Measurements from ENCODE around the gene EFNA5.
"Not testable (repeated sequence)": the region's sequence is repeated elsewhere in the genome, so short reads cannot be mapped to it uniquely, and the experiment has no call there.

Gene EFNA5

DNA sequence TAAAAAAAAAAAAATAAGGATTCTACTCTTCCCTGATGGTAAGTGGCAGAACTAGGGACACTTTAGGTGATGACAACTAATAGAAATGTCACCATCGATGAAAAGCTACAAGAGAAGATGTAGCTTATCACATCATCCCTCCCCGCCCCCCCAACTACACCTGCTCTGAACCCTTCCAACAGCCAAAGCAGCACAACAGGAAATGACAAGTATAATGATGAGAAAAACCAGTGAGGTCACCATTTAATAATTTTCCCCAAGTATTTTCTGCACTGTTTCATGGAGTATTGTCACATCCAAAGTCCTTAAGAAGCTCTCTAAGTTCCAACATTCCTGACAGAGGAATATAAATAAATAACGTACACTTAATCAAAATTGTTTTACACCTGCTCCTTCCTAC is 221.4 kb downstream of the EFNA5 start:
- no peak for DNase-seq

DNA sequence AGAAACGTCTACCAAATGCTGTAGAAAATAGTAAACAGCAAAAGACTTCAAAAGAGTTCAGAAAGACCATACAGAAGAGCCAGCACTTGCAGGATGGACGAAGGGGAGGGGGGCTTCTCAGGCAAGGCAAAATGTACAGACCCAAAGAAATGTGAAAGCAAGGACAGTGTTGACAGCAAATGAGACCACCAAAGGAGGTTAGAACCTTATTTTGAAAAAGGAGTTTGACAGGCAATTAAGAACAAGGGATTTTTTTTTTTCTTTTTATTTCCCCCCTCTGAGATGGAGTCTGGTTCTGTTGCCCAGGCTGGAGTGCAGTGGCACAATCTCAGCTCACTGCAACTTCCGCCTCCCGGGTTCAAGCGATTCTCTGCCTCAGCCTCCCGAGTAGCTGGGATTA is 223.2 kb downstream of the EFNA5 start:
- no peak for DNase-seq

DNA sequence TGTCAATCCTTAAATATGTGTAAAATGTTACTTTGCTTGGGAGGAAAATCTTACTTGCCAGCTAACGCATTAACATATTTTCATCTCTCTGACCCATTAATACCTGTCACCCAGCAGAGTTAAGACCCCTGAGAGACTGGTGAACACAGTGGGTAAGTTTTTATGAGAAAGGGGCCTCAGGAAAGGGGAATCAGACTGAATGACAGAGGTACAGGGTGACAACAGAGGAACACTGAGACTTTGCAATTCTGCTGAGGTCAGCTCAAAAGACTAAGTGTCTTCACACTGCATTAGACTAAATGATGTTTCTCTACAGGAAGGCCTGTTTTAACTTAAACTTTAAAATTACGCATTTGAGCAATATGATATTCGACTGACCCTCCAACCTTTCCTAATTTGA is 223.8 kb downstream of the EFNA5 start:
- DNase-seq, result no peak

DNA sequence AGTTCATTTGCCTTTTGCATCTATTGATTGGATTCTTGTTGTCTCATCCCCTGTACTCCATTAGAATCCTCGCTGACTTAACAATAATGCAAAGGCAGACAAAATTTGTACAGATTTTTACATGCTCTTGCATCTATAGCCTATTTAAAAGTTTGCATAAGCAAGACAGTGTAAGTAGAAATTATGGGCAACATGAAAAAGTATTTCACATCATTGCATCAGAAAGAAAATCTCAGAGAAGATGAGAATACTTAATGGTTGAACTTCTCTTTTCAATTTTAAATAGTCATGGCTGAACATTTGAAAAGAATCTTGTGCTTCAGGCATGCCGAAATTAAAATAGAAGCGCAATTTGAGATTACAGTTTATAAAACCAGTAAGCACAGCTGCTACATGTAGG is 226.4 kb downstream of the EFNA5 start:
- no peak for DNase-seq

DNA sequence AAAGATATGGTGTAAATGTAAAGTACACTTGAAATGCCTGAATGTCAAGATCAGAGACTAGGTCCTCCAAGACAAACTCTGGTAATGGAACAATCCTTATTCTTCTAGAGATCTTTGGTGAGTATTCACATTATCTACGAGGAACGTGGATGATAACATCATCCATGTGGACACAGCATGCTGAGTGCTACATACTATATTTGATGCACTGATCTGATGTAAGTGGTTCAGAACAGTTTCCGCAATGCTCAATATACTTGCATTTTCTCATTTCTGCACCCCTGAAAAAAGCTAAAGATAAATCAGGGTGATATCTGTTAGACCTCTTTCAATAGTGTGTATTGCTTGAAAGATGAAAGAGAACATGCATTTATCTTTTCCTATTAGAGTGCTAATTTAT is 226.8 kb downstream of the EFNA5 start:
- no peak for DNase-seq

DNA sequence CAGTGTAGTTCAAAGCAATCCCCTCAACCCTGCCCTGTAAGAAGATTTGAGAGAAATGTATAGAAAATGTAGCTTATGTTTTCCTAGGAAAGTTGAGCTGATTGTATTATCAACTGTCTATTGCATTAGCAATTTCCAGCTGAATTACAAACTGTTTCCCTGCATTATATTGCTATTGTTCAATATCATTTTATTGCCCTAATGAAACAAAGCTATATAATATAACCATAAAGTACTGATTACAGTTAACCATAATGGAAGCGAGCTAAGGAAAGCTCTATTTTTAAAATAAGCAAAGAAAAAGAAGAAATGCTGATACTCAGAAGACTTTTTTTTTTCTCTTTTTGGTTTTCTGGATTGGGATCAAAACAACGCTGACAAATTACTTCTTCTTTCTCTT is 228.3 kb downstream of the EFNA5 start:
- no peak for DNase-seq

GRCh38 chr5:107439832-107440231 is 230.9 kb downstream of the EFNA5 start:
- DNase-seq, result no peak

- DNase-seq, result no peak
These were observed 232.7 kb downstream of the EFNA5 start for GRCh38 chr5:107437986-107438510.

DNA sequence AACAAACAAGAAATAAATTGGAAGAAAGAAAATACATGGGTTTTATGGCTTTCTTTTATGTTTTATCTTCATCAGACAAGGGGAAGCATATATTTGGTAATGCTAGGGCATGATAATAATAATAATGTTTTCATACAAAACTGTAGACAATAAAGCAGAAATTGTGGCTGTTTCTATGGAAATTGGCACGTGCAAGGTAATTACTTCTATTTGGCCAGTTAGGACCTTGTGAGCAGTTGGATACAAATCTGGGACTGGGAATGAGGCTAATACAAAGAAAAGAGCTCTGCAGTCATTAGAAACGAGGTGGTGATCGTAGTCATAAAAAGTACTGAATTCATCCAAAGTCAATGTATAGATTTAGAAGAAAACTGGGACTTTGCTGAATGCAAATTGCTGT is 233.6 kb downstream of the EFNA5 start:
- no peak for DNase-seq

- DNase-seq, result no peak
These were observed 234.5 kb downstream of the EFNA5 start for GRCh38 chr5:107436201-107436600.

- DNase-seq, result no peak
These were observed 235.7 kb downstream of the EFNA5 start for GRCh38 chr5:107435061-107435460.

GRCh38 chr5:107433646-107434045 is 237.1 kb downstream of the EFNA5 start:
- DNase-seq, result not testable (repeated sequence)

GRCh38 chr5:107431998-107432397 is 238.7 kb downstream of the EFNA5 start:
- no peak for DNase-seq

DNA sequence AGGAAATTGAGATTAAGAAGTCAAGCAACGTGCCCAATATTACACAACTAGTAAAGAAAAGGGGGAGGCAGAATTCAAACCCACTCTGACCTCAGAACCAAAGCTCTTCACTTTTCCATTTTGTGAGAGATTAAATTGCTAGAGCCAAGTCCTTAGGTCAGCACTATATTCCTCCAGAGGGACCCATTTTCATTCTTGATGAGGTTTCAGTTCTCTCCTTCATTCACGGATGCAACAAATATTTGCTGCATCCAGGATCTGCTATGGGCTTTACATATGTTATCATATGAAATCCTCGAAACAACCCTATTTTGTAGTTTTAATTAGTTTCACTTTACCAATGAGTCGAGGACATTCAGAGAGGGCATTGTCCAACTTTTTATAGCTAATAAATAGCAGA is 239.2 kb downstream of the EFNA5 start:
- no peak for DNase-seq

- no peak for DNase-seq
These were observed 240.6 kb downstream of the EFNA5 start for GRCh38 chr5:107430071-107430625.

DNA sequence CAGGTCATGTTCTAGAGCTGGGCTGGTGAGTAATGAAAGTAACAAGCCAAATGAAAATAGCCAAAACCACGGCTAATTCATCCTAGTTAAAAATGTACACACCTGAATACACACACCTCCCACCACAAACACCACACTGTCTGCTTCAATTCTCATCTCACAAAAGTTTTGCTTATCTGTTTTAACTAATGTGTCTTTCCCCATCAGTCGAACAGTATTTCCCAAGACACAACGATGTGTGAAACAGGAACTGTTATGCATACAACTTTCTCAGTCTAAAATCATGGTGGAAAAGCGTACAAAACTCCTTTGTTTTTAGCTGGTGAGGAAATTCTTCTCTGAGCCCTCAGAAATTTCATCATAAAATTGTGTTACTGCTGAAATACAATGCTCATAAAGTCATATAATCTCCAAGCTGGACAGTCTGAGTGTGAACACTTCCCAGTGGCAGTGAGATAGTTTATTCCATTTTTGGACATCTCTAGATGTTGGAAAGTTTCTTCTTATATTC is 242.4 kb downstream of the EFNA5 start:
- no peak for DNase-seq

- no peak for DNase-seq
These were observed 243.9 kb downstream of the EFNA5 start for GRCh38 chr5:107426872-107427271.

GRCh38 chr5:107426209-107426608 is 244.5 kb downstream of the EFNA5 start:
- DNase-seq, result no peak

- no peak for DNase-seq
These were observed 245.2 kb downstream of the EFNA5 start for GRCh38 chr5:107425541-107426031.

DNA sequence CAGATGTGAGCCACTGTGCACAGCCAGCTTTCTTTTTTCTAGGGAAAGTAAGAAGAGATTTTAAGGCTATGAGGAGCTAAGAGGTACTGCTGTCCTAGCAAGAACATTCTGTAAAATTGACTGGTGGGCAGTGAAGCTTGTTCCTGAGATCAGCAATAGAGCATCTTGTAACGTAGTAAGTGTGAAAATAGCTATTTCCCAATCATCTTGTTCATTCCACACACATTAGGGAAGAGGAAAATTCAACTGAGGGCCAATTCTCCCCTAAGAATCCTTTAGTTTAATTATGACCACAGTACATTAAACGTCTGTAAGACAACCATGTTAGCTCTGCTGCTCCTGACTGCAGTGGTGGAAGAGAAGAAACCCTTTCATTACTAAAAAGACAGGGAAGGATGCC is 246.2 kb downstream of the EFNA5 start:
- DNase-seq, result no peak

DNA sequence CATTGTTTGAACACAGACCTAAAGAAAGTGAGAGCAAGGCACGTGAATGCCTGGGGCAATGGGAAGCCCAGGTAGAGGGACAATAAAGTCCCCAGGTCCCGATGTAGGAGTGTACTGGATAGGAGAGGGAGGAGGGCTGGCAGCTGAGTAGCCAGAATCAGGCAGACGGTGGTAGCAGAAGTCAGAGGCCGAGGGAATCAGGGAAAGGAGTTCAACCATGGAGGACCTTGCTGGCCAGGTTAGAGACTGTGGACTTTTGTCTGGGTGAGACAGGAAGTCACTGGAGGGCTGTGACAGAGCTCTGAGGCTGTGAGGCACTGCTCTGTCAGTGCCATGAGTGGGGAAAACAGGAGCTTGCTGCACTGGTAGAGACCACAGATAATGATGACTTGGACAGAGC is 248.2 kb downstream of the EFNA5 start:
- no peak for DNase-seq

GRCh38 chr5:107419498-107419897 is 251.2 kb downstream of the EFNA5 start:
- DNase-seq, result no peak

DNA sequence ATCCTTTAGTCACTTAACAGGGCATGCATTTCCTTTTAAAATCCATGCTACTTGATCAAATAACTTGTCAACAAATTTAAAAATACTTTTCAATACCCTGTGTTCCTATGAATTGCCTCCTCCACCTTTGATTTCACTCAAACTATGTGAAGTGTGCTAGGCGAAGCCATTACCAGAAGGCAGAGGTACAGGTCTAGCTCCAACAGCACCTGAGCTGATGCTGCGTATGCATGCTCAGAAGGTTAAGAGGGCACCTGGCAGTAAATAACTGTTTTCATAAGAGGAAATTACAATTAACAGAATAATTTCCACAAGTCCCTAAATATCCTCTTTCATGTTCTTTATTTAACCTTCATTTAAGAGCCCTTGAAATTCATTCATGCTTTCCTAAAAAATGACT is 251.8 kb downstream of the EFNA5 start:
- no peak for DNase-seq

GRCh38 chr5:107418071-107418470 is 252.7 kb downstream of the EFNA5 start:
- DNase-seq, result no peak

DNA sequence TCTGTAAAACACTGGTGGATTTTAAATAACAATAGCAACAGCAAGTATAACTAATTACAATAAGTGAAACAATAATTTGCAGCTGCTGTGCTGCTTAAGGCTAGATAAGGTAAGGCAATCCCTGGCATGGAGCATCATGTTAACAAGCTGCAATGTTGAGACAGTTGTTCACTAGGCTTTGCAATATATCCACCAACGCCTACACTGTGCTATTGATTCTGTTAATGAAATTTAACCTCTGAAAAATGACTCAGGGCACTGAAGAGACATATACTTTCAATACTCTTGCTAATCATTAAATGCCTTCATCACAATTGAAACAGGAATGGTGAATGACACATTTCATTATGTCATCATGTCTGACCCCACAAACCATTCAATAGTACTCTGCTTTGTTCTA is 255.0 kb downstream of the EFNA5 start:
- DNase-seq, result no peak
